BJ (cell line): ENCODE results near the gene CTNNB1. TPM values are rescaled to one million over a fixed set of nuclear protein-coding genes. Genes with fewer than 3 reads are reported as not detected.

Source experiments
- CTCF ChIA-PET: fragments of 350-600 bp; formaldehyde crosslinking; extraction: SDS; loops from one replicate; lab custom pipeline; 2021; ENCODE audit warnings: antibody characterized with exemption, inconsistent platforms; lab: Yijun Ruan, JAX
- POLR2A ChIA-PET: fragments of 300-600 bp; sonication (Branson Sonifier 250); formaldehyde crosslinking; extraction: SDS; loops from one replicate; lab custom pipeline; 2021; ENCODE audit warnings: antibody characterized with exemption; lab: Charles Lee
- DNase-seq: peaks from one replicate; pipeline ENCODE4 v3.0.0-alpha.2; 2011; ENCODE audit warnings: low read depth
- H3K27me3 ChIP-seq: 2 replicates; pipeline ENCODE4 v1.6.0; 2011; ENCODE audit warnings: low read length; ENCODE audit not compliant: control insufficient read depth, insufficient read depth
- H3K36me3 ChIP-seq: 2 replicates; pipeline ENCODE4 v1.5.1; 2011; ENCODE audit warnings: low read length; ENCODE audit not compliant: control insufficient read depth, insufficient read depth
- H3K4me3 ChIP-seq: 2 replicates; pipeline ENCODE4 v1.5.1; 2011; ENCODE audit warnings: low read depth, mild to moderate bottlenecking, control low read depth, low read length
- polyA plus RNA-seq: library from polyadenylated mRNA; depleted of rRNA; stranded (reverse); fragments of >200 nt; gene quantifications from 2 replicates; pipeline ENCODE4 v1.2.3, GENCODE V29; 2011
- TF ChIP-seq, protein P1 (sequence below): IDR thresholded peaks from 2 replicates; pipeline ENCODE4 v1.5.1; 2011; ENCODE audit warnings: low read depth, mild to moderate bottlenecking, control low read depth, inconsistent platforms, low read length, moderate library complexity; ENCODE audit not compliant: insufficient read depth

CTNNB1 gene
- polyA plus RNA-seq, 1 experiment = 496 TPM

DNA sequence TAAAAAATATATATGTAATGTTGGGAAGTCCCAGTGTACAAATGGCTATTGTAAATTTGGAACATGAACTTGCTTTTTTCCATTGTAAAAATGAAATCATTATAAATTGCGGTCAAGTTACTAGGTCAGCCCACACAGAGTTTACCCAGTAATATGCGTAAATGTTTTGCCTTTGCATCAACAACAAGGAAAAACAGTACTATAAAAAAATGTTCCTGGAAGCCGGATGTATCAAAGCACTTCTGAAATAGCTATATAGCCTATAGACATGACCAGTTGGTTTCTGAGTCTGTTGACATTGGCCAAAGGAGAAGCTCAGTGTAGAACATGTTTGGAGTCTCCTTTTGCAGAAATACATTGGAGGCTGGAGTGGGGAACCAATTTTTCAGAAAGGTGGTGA is 23.2 kb downstream of the CTNNB1 start:
- Histone ChIP-seq H3K27me3 (no peaks in the 10 kb centered on the region), H3K36me3 (peaks cover 17% of the 10 kb centered on the region), H3K4me3 (no peak overlapping the region)
- no peak for DNase-seq
- TF ChIP-seq, protein P1, sequence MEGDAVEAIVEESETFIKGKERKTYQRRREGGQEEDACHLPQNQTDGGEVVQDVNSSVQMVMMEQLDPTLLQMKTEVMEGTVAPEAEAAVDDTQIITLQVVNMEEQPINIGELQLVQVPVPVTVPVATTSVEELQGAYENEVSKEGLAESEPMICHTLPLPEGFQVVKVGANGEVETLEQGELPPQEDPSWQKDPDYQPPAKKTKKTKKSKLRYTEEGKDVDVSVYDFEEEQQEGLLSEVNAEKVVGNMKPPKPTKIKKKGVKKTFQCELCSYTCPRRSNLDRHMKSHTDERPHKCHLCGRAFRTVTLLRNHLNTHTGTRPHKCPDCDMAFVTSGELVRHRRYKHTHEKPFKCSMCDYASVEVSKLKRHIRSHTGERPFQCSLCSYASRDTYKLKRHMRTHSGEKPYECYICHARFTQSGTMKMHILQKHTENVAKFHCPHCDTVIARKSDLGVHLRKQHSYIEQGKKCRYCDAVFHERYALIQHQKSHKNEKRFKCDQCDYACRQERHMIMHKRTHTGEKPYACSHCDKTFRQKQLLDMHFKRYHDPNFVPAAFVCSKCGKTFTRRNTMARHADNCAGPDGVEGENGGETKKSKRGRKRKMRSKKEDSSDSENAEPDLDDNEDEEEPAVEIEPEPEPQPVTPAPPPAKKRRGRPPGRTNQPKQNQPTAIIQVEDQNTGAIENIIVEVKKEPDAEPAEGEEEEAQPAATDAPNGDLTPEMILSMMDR = no peak
- ChIA-PET CTCF (no interaction called here), POLR2A (no interaction called here)

DNA sequence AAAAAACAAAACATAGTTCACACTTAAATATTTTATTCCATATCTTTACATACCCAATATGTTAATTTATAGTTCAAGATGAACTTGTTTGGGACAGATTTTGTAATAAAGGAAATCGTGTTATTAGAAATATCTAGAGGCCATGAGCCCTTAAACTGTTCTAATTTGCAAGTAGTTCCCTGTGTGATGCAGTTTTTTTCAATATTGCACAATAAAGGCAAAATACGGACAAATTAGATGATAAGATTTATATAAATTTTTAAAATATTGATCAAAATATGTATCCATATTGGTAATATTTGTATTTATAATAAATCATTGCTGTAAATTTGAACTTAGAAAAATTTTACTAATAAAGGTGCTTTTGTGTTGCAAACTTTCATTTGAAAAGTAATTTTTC is 23.8 kb downstream of the CTNNB1 start:
- TF ChIP-seq, protein P1 = no peak
- Histone ChIP-seq H3K36me3 (peaks cover 17% of the 10 kb centered on the region), H3K4me3 (no peak overlapping the region), H3K27me3 (no peaks in the 10 kb centered on the region)
- no peak for DNase-seq
- ChIA-PET CTCF (no interaction called here), POLR2A (no interaction called here)

- no peak for DNase-seq
- POLR2A ChIA-PET = no interaction called here
- no peak overlapping the region for H3K4me3 ChIP-seq
- H3K36me3 ChIP-seq = peaks cover 17% of the 10 kb centered on the region
- H3K27me3 ChIP-seq = no peaks in the 10 kb centered on the region
- CTCF ChIA-PET = interaction anchor here (1.1 to 1.3 kb wide), 3 partner anchors 9 to 12 kb away, joined by 3 to 7 read pairs (median 4); no protein-coding TSS in a partner anchor
- TF ChIP-seq, protein P1 = no peak
Measured at GRCh38 chr3:41223691-41224090, 24.4 kb downstream of the CTNNB1 start.

GRCh38 chr3:41224120-41224806 is 25.0 kb downstream of the CTNNB1 start:
- TF ChIP-seq, protein P1 = no peak
- Histone ChIP-seq H3K36me3 (peaks cover 17% of the 10 kb centered on the region), H3K4me3 (no peak overlapping the region), H3K27me3 (no peaks in the 10 kb centered on the region)
- CTCF ChIA-PET = interaction anchor here (1.1 to 1.3 kb wide), 3 partner anchors 8 to 13 kb away, joined by 3 to 7 read pairs (median 4); no protein-coding TSS in a partner anchor
- no peak for DNase-seq
- POLR2A ChIA-PET = interaction anchor here (0.9 kb wide), 1 partner anchor 25 kb away, joined by 3 read pairs; the partner anchor contains the start of gene CTNNB1

DNA sequence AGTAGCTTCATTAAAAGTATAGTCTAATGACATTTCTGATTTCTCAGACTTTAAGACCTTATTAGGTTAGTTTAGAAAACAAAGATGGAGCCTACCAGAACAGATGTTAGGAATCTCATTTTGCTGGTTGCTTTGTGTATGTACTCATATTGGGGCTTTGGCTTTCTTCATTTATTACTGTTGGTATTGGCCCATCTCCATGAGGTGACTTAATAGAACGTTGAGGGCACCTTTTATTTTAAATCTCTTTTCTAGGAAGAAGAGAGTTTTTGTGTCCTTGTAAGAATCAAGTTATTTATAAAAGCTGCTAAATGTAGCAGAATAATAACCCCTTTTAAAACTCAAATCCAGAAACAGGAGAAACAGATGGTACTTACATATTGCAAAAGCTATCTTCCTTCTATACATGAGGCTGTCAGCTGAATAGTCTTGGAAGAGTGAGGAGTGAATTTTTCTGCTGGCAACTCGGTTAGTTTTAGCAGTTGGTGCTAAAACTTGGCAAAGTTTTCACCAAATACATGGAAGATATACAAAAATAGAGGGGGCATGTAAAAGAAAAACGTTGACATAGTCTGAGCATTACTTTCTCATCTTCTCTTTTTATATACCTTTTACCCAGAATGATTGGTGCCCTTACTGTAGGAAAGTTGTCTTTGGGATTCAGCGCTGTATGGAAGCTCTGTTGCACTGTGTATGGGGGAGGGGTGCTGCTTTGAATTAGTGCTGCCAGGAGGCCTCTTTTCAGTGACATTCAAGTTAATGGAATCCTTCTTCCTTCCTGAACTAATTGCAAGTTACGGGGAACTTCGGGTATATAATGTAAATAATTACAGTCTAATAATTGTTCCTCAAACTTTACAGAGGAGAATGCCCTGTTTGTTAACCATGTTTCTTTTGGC is 35.8 kb downstream of the CTNNB1 start:
- POLR2A ChIA-PET = no interaction called here
- no peak for DNase-seq

More for the DNA sequence above, 35.8 kb downstream of the CTNNB1 start:
- Histone ChIP-seq H3K36me3 (peaks cover 20% of the 10 kb centered on the region), H3K4me3 (no peak overlapping the region), H3K27me3 (no peaks in the 10 kb centered on the region)
- CTCF ChIA-PET = interaction anchor here (2.8 kb wide), 1 partner anchor 11 kb away, joined by 7 read pairs; no protein-coding TSS in a partner anchor
- TF ChIP-seq, protein P1 = no peak
